ENCODE measurements around the gene MAFB. TPM values are rescaled to one million over a fixed set of nuclear protein-coding genes. Genes with fewer than 3 reads are reported as not detected.
A peak's percentile ranks its signal among the peaks of the same experiment; 100 is the strongest.

MAFB gene
- total RNA-seq, 1 donor from 2014 or later = 3.4 TPM

DNA sequence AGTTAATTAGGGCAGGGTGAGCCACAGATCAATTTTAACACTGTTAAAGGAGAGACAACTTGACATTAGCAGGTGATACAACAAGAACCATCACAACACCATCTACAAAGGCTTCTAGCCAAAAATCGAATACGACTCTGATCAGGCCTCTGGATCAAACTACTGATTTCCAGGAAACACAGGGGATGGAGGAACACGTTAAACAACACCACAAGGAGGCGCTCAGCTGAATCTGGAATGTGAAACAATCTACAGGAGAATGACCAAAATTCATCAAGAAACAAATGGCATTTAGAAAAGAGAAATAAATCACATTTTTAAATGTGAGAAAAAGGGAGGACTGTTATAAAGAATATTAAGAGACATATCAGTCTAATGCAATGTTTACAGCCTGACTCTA lies 13.5 kb upstream of the MAFB start:
- peak; percentile 23 for DNase-seq

DNA sequence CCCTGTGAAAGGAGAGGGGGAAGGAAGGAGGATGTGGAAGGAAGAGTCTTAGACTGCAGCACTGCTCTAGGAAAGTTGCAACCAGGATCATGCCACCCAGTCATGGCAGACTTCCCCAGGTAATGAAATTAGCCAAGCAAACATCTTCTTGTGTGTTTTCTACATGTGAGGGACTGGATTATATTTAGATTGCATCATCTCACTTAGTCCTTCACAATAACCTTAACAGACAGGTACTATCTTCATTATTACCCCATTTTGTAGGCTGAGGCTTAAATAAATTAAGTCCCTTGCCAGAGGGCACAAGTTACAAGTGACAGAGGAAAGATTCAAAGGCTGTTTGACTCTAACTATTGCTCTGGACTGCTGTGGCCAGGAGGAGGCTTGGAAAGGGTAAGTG lies 9.7 kb upstream of the MAFB start:
- no peak for DNase-seq

- DNase-seq = no peak
Observed at GRCh38 chr20:40698281-40698680, 9.2 kb upstream of the MAFB start.

DNA sequence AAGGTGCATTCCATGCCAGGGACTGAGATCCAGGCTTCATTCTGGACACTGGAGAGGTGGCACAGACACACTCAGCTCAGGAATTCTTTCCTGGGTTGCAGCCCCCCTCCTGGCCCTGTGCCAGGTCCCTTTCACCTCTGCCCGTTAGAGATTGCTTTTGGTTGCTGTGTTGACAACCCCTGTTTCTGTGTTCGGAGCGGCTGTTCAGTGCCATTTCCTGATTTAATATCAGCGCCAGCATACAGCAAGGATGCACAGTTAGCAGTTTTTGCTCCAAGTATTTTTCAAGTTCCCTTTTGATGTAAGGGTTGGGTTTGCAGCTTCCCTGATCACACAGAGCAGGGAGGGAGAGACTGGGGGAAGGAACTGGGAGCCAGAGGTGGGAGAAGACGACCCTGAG lies 8.5 kb upstream of the MAFB start:
- no peak for DNase-seq

GRCh38 chr20:40695214-40695613 lies 6.2 kb upstream of the MAFB start:
- no peak for DNase-seq

DNA sequence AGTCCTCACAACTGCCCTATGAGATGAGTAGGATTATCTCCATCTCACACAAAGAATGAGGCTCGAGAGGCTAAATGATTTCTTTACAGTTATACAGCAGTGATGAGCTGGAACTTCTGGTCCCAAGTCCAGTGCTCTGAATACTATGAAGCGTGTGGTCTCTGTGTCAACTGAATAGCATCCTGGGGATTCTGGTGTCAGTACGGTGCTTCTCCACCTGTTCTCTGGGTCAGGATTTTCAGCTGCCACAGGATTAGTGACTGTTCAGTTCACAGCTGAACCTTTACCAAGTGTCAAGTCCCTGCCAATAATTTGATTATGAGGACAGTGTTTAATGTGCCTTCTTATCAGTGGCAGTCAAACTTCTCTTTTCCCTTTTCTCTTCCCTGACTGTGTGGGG lies 5.2 kb upstream of the MAFB start:
- no peak for DNase-seq

- DNase-seq = no peak
Observed at GRCh38 chr20:40692240-40693011, 3.4 kb upstream of the MAFB start.

DNA sequence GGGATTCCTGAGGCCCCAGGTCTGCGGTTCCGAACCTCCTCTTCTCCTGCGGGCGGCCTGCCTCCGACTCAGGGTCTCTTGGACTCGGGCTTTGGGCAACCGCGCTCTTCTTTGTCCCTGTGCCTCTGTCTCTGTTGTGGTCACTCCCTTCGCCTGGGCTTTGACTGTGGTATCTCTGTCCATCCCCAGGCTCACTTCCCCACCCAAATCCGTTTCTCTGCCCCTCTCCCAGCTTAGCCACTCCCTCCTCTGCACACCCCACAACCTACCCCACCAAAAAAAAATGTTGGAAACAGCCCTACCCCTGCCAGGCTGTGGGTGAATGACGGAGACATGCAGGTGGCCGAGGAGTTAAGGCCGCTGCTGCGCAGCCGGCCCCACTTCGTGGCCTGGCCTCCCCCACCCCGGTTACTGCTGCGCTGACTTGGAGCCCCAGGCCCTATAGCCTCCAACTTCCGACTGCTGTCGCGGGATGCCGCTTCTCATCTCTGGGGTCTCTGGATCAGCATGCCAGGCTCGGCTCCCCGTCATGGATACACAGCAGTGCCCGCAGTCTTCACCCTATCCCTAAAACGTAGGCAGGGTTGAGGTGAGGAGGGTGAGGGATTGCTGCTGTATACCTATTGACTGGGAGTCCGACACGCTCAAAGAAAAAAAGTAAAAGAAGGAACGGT lies 2.7 kb upstream of the MAFB start:
- no peak for DNase-seq

DNA sequence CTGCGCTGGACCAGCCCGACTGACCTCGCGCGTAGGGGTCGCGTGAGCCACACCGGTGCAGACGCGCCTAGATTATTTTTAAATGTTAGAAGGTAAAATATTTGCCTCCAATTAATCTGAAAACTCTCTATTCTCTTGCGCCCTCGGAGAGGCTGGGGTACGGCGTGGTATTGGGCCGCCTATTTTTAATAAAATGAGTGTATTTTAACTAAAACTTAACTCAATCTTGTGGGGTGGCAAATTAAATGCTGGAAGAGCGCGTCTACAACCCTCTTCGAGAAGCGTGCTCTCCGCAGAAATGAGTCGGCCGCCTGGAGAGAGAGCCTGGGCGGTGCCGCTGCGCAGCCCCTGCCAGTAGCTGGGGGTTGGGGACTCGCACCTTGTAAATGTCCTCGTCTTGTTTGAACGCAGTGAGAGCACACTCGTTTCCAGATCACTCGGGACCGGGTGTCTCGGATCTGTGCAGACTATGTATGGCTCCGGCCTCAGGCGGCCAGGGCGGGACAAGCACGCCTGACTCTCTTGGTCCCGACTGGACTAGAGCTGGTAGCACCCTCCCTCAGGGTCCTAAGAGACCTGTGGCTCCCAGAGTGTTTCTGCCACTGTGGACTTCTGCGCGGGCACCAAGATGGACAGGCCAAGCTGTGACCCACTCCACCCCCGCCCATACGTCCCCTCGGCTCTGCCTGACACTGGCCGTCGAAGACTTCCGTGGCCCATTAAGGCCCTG lies 2.0 kb upstream of the MAFB start:
- no peak for DNase-seq

GRCh38 chr20:40689943-40690835 lies 1.2 kb upstream of the MAFB start:
- peak; percentile 93 for DNase-seq

GRCh38 chr20:40688129-40689099 lies 622 bp downstream of the MAFB start:
- DNase-seq = peak; percentile 56

DNA sequence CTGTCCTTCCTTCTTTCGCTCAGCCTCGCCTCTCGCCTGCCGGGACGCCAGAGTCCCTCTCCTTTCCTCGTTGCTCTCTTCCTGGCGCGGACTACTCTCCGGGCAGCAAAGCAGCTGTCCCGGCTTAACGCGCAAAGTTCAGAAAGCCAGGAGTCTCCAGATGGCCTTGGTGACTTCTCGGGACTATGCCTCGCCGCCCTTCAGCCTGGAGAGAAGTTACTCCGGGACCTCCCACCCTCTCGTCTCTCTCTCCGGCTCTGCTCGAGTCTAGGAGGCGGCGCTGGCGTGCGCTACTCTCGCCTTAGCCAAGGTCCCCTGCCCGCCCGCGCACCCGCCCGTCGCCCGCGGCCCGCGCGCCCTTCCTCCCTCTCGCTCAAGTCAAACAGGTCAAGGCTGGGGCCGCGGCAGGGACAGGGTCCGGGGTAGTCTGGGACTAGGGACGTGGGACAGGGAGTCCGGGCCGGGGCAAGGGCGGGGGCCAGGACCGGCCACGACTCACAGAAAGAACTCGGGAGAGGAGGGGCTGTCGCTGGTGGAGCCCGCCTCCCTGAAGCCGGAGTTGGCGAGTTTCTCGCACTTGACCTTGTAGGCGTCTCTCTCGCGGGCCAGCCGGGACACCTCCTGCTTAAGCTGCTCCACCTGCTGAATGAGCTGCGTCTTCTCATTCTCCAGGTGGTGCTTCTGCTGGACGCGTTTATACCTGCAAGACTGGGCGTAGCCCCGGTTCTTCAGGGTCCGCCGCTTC lies 1.5 kb downstream of the MAFB start:
- peak; percentile 53 for DNase-seq

DNA sequence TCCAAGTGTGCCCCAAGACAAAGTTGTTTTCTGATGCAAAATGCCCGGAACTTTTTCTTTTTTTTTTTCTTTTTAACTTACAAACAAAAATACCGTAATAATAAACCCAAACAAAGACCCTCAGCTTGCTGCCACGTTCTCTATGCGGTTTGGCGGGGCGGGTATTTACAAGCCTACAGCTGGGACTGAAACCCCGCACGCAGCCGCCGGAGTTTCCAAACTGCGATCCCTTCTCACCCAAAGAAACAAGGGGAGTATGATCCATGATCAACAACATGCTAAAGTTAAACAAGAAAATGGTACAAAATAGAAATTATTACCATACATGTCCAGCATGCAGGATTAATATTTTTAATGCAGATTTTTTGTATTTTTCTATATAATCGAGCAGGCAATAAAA lies 2.1 kb downstream of the MAFB start:
- no peak for DNase-seq

- no peak for DNase-seq
Observed at GRCh38 chr20:40686434-40686882, 2.6 kb downstream of the MAFB start.

DNA sequence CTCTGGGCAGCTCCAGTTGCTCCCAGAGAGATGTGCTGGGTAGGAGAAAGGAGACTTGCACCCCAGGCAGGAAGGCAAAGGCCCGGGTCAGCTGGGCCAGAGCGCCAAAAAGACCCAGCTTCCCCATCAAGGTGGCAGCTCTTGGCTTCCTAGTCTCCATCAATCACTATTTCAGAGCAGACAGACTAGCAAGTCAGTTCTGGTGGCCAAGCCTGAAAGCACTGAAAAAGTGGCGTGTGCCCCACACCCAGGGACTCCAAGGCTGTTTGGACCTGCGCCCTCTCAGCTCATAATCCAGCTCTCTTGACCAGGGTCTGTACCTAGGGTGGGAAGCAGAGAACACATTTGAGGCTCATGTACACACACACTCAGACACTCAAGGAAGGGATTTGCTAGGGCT lies 3.7 kb downstream of the MAFB start:
- no peak for DNase-seq

- DNase-seq = no peak
Observed at GRCh38 chr20:40683894-40684268, 5.2 kb downstream of the MAFB start.

DNA sequence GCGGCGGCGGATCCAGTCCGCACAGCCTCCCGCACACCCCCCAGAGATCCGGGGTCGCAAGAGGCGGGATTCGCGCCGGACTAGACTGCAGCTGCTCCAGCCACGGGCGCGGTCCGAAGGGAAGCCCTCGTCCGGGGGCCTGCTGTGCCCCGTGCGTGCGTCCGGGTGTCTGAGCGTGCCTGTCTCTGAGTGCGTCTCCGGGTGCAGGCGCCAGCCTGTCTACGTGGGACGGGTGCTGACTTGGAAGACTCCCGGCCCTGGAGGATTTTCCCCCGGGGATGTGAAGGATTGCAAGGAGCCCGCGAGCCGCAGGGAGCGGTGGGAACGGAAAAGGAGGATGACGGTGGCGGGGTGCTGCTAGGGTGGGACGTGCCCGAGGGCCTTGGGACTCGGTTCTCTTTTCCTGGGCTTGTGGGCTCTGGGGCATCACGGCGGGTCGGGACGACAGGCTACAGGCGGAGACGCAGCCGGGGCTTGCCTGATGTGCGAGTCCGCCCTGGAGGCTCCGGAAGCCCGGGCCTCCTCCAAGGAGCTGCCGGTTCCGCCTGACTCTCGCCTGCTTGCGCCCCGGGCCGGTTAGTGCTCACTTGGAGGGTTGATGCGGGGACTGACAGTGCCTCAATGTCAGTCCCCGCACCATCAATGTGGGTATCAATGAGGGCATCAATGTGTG lies 5.7 kb downstream of the MAFB start:
- no peak for DNase-seq

DNA sequence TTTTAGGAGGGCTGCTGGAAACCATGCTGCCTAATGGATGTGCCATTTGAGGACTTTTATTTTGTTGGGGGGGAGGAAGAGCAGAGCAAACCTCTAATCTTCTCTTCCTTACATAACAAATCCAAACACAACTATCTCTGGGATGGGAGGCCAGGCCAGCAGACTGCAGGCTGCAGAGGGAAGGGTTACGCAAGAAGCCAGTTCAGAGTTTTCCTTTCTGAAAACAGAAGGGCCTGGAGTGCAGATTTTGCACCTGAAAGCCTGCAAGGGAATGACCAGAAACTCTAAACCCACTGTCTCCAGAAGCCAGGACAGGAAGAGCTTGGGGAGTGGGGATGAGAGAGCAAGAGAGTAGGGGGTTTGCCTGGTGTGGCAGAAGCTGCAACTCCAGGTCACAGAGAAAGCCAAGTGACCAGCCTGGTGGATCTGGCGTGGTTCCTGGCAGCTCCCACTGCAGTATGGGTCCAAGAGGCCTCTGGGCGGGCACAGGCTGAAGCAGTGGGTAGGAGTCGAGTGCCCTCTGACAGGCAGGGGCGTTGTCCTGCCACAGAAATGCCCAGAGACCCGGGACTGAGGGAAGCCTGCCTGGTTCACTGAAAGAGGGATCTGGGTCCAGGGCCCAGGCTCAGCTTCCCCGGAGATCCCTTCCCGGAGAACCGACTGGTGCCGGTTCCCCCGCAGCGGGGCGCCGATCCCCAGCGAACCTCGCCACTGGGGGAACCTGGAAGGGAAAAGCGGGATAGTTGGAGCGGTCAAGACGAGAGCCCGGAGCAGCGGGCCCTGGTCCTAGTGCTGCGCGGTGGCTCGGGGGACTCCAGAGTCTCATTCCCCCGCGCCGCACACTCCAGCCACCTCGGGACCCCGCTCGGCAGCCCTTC lies 6.7 kb downstream of the MAFB start:
- DNase-seq = no peak

GRCh38 chr20:40681684-40682083 lies 7.4 kb downstream of the MAFB start:
- no peak for DNase-seq
